Right lobe of liver (tissue), 6 donors: ENCODE results near the gene CSTF1. TPM values are rescaled to one million over a fixed set of nuclear protein-coding genes. Genes with fewer than 3 reads are reported as not detected.

Source experiments
- ATAC-seq, 4 donors: fragments of 200-7000 bp; cut with Tn5 transposase; one replicate each; pipeline ENCODE4 v1.9.1; 2020; ENCODE audit warnings: mild to moderate bottlenecking in 4 of 4, moderate library complexity in 4 of 4
- DNase-seq, 3 donors: peaks; one replicate each; pipeline ENCODE4 v3.0.0-alpha.2; 2020
- H3K27ac ChIP-seq, 3 donors: fragments of 200-600 bp; one replicate each; pipeline ENCODE4 v1.8.0; 2022
- H3K27me3 ChIP-seq, 2 donors: fragments of 200-600 bp; one replicate each; pipeline ENCODE4 v1.8.0; 2022
- H3K36me3 ChIP-seq, 4 donors: fragments of 200-600 bp; sonication (generic) in 1 of 4; one replicate each; pipeline versions ENCODE4 v1.5.1 to v1.8.0; 2017 to 2022; ENCODE audit warnings: control low read depth in 1 of 4
- H3K4me1 ChIP-seq, 4 donors: fragments of 200-600 bp; sonication (generic) in 1 of 4; one replicate each; pipeline versions ENCODE4 v1.5.1 to v1.8.0; 2017 to 2022; ENCODE audit warnings: control low read depth in 1 of 4
- H3K4me3 ChIP-seq, 3 donors: fragments of 200-600 bp; one replicate each; pipeline ENCODE4 v1.8.0; 2022
- H3K9me3 ChIP-seq, 4 donors: fragments of 200-600 bp; sonication (generic) in 1 of 4; one replicate each; pipeline versions ENCODE4 v1.5.1 to v1.8.0; 2017 to 2022; ENCODE audit warnings: control low read depth in 1 of 4
- POLR2A ChIP-seq: fragments of 450-650 bp; IDR thresholded peaks from one replicate; pipeline ENCODE4 v1.6.1; 2017; ENCODE audit warnings: antibody characterized with exemption, mild to moderate bottlenecking
- WGBS: methylation state at CpG from one replicate; pipeline ENCODE4 v1.1.6; 2018; ENCODE audit warnings: low coverage, low lambda C conversion rate; ENCODE audit not compliant: insufficient coverage; ENCODE audit errors: missing lambda C conversion rate; 5-methylcytosine and 5-hydroxymethylcytosine counted together
- intact Hi-C, 2 donors: fragments of 100-400 bp; cut with DNase I; formaldehyde crosslinking; loops; one replicate each; pipeline versions ENCODE4 v1.11.2 to v1.14.1; 2022
- total RNA-seq, 6 experiments: library from RNA; depleted of rRNA in 2 of 6; stranded (reverse); fragments of >200 nt in 2 of 6; fragmentation: NEBNext Ultra II Directional in 3 of 6; extraction: Animal tissue kit (Norgen Biotek cat#: 25700) in 3 of 6; gene quantifications; one replicate each; pipeline versions ENCODE4 v1.1.0 to v1.2.4, GENCODE V29; 2016 to 2023
- TF ChIP-seq, protein P1 (sequence below), 4 donors: fragments of 200-600 bp in 3 of 4; fragments of 450-650 bp in 1 of 4; IDR thresholded peaks; one replicate each; pipeline versions ENCODE4 v1.5.1 to v1.8.0; 2016 to 2022; ENCODE audit warnings: antibody characterized with exemption in 4 of 4, mild to moderate bottlenecking in 2 of 4
- donor health status: DM: no; HTN: yes; CAD: no.
- donor health status: DM: no; HTN: no; CAD: no.
- donor health status: DM: no; HTN: no; CAD: no.
- donor health status: DM: no; HTN: yes; CAD: no.
- donor health status: DM: no; HTN: yes; CAD: no.

Gene CSTF1
- total RNA-seq, 6 experiments from 2014 or later = 14.9 to 27.2 (median 16.6) TPM

GRCh38 chr20:56412949-56413348 is 20.5 kb downstream of the CSTF1 start:
- Histone ChIP-seq H3K27me3 (no peaks in the 10 kb centered on the region), H3K4me3 (no peak overlapping the region), H3K4me1 (peaks cover 0 to 31% (median 6%) of the 10 kb centered on the region in 4 donors), H3K9me3 (no peaks in the 10 kb centered on the region), H3K27ac (peak overlapping the region; percentile 63 to 76 (median 65)), H3K36me3 (peaks cover 0 to 2% (median 0%) of the 10 kb centered on the region in 4 donors)
- no peak for TF ChIP-seq POLR2A
- TF ChIP-seq, protein P1, sequence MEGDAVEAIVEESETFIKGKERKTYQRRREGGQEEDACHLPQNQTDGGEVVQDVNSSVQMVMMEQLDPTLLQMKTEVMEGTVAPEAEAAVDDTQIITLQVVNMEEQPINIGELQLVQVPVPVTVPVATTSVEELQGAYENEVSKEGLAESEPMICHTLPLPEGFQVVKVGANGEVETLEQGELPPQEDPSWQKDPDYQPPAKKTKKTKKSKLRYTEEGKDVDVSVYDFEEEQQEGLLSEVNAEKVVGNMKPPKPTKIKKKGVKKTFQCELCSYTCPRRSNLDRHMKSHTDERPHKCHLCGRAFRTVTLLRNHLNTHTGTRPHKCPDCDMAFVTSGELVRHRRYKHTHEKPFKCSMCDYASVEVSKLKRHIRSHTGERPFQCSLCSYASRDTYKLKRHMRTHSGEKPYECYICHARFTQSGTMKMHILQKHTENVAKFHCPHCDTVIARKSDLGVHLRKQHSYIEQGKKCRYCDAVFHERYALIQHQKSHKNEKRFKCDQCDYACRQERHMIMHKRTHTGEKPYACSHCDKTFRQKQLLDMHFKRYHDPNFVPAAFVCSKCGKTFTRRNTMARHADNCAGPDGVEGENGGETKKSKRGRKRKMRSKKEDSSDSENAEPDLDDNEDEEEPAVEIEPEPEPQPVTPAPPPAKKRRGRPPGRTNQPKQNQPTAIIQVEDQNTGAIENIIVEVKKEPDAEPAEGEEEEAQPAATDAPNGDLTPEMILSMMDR (IDR thresholded peaks at IDR 0.05) = no peak
- ATAC-seq (no peak), DNase-seq (no peak)
- intact Hi-C loops = no loop called here
- 86% methylated on average over 3 of the region's 3 CpGs for WGBS

DNA sequence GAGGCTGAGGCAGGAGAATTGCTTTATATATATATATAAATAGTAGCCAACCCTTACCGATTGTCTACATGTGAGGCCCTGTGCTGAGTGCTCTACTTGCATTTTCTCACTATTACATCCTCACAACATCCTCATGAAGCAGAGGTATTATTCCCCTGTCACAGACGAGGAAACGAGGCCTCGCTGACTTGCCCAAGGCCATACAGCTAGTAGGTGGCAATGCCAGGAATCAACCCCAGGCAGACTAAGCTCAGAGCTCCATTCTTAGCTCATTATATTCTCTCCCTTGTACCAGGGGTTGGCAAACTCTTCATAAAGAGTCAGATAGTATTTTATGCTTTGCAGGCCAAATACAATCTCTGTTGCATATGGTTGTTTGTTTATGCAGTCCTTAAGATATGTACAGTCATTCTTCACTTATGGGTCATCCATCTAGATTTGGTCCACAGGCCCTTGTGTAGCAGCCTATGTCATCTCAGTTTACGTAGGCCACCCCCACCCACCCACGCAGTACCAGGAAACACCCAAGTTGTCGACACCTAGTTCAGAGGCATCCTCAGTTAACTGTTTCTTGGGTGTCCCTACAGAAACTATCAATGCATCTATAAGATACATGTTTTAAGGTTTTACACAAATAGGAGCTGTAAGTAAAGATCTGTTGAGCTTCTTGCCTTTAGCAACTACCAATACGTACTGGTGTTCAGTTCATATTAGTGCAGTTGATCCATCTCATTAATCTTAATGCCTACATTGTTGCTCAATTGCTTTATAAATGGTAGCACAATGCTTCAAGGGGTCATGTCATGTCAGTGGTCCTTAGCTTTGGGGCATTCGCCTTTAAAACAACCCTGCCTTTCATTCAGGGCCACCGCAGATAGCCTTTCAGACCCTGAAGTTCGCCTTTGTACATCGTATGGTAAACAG is 22.7 kb downstream of the CSTF1 start:
- Histone ChIP-seq H3K4me1 (peaks cover 0 to 25% (median 6%) of the 10 kb centered on the region in 4 donors), H3K27ac (no peak overlapping the region), H3K27me3 (no peaks in the 10 kb centered on the region), H3K36me3 (no peaks in the 10 kb centered on the region), H3K9me3 (no peaks in the 10 kb centered on the region), H3K4me3 (no peak overlapping the region)
- DNase-seq = no peak
- TF ChIP-seq POLR2A = no peak
- TF ChIP-seq, protein P1 (IDR thresholded peaks at IDR 0.05) = no peak
- 80% methylated on average over 12 of the region's 12 CpGs for whole genome bisulfite sequencing
- ATAC-seq = no peak
- intact Hi-C loops = no loop called here

GRCh38 chr20:56417402-56417801 is 25.0 kb downstream of the CSTF1 start:
- Histone ChIP-seq H3K27ac (no peak overlapping the region), H3K36me3 (no peaks in the 10 kb centered on the region), H3K4me3 (no peak overlapping the region), H3K9me3 (no peaks in the 10 kb centered on the region), H3K27me3 (no peaks in the 10 kb centered on the region), H3K4me1 (peaks cover 0 to 7% (median 2%) of the 10 kb centered on the region in 4 donors)
- DNase-seq (no peak), ATAC-seq (no peak)
- TF ChIP-seq, protein P1 (IDR thresholded peaks at IDR 0.05) = no peak
- TF ChIP-seq POLR2A = no peak
- 79% methylated on average over 7 of the region's 7 CpGs for WGBS
- intact Hi-C loops = no loop called here

DNA sequence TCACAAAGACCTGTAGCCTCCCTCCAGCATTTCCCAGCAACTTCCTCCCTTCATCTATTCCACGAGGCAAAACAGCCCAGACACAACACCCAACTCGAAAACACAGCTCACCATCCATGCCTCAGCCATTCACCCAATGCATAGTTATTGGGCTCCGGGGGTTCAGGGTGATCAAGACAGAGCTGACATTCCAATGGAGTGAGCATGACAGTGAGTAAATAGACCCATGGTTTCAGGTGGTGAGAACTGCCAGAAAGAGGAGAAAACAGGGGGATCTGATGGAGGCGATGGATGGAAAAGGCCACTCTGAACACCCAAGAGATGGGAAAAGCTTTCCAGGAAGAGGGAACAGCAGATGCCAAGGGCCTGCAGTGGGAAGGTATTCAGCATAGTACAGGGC is 25.5 kb downstream of the CSTF1 start:
- Histone ChIP-seq H3K9me3 (no peaks in the 10 kb centered on the region), H3K36me3 (no peaks in the 10 kb centered on the region), H3K4me1 (peaks cover 0 to 5% (median 0%) of the 10 kb centered on the region in 4 donors), H3K4me3 (no peak overlapping the region), H3K27me3 (no peaks in the 10 kb centered on the region), H3K27ac (peak overlapping the region in 1 of 3 donors; percentile 7)
- TF ChIP-seq, protein P1 (IDR thresholded peaks at IDR 0.05) = no peak
- TF ChIP-seq POLR2A = no peak
- intact Hi-C loops = no loop called here
- 88% methylated on average over 4 of the region's 4 CpGs for WGBS
- DNase-seq (no peak), ATAC-seq (no peak)
